Activated CD8-positive, alpha-beta memory T cell treated with anti-CD3 and anti-CD28 coated beads for 24 hours (primary cell): ENCODE data around the gene DNAH11.
"Not testable (repeated sequence)": the region's sequence is repeated elsewhere in the genome, so short reads cannot be mapped to it uniquely, and the experiment has no call there.

Experiments
- DNase-seq: peaks from one replicate; pipeline ENCODE4 v3.0.0-alpha.2; 2020

Gene DNAH11

GRCh38 chr7:21730399-21730798 lies 187.6 kb downstream of the DNAH11 start:
- DNase-seq, result no peak

GRCh38 chr7:21731977-21732376 lies 189.1 kb downstream of the DNAH11 start:
- no peak for DNase-seq

- not testable (repeated sequence) for DNase-seq
Observed at GRCh38 chr7:21732956-21733355, 190.1 kb downstream of the DNAH11 start.

- no peak for DNase-seq
Observed at GRCh38 chr7:21733837-21734236, 191.0 kb downstream of the DNAH11 start.

DNA sequence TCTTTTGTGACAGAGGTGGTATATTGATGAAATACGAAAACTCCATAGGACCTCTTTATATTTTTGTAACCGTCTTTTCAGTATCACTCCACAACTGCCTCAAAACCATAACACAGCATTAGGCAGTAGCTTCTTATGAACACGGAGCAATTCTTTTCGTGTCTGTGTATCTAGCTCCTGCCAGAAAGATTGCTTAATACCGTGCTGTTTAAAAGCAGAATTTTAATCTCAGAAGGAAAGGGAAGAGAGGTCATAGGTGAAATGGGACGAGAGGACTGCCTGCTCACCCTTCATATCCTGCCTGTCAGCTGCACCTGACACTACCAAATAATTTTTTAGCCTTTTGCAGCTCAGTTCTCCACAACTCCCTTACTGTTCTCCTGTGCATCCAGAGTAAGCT lies 200.7 kb downstream of the DNAH11 start:
- DNase-seq, result no peak

DNA sequence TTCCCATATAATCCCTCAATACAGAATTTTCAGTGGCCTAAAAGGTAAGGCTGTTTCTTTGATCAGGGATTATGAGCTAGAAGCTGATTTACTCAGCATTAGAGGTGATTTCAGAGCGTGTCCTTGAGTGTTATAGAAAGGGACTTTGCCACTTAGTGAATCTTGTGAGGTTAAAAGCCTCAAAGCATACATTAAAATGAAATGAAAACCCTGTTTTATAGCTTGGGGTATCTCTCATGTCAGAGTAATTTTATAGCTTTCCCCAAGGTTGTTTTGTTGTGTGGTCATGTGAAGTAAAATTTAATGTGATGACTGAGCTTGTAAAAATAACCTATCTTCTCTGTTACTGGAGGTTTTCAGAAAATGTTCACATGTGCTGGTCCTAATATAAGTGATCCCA lies 204.1 kb downstream of the DNAH11 start:
- no peak for DNase-seq

GRCh38 chr7:21747806-21748205 lies 205.0 kb downstream of the DNAH11 start:
- DNase-seq, result no peak

DNA sequence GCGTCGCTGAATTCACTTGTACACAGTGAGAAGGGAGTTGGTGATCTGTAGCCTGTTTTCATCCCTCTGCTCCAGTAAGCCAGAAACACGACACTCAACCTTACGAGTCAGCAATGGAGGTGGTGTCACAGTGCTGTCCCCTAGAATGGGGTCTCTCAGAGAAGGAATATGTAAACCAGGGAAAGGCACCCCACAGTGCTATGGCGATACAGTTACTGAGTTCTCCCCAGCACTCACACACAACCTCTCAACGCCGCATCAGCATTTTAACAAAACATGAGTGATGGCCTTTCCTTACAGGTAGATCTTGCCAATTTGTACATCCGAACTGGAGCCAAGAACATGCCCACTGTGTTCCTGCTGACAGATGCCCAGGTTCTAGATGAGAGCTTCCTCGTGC lies 206.5 kb downstream of the DNAH11 start:
- no peak for DNase-seq

- DNase-seq, result no peak
Observed at GRCh38 chr7:21753071-21753470, 210.2 kb downstream of the DNAH11 start.

DNA sequence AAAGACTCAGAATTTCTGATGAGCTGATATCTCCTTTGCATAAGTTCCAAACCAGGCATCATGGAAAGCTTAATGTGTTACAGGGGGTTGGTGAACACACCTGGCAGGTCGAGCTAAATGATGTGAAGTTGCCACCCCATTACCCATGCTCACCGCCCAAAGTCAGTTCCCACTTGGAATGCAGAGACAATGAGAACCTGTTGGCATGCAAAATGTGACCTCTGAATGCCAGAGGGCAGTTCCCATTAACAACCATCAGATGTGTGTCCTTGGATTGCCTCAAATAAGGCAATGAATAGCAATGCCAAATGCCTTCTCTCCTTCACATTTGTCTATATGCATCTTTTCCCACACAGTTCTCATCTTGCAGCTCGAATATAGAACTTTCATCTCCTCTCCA lies 212.1 kb downstream of the DNAH11 start:
- DNase-seq, result no peak

DNA sequence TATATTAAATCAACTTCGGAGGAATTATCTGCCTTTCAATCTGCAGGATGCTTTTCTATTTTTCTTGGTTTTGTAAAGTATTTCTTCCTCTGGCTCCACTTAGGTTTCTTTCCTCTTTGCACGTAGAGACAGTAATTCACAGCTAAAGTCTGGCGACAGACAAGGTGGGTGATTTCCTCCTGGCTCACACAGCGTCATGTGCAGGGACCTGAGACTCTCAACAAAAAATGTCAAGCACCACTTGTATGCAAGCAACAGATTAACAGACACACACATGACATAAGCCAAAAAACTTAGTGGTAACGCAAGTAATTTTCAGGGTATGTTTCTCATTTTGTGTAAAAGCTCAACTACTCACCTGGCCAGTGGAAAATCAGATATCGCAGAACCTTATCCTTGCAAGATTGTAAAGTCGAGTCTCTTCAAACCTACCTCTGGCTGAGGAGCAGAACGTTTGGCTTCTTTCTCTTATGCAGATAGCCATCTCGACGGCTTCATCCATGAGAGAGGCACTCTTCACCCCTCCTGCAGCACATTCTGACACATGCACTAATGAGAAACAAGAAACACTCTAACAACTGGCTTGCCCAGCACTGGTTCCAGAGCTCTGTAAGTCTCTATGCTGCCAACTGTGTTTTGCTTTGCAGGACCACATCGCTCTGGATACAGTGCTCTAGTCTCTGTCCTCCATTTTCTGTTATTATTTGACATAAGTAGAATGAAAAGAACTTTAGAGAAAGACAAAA lies 214.9 kb downstream of the DNAH11 start:
- no peak for DNase-seq

GRCh38 chr7:21758286-21758685 lies 215.4 kb downstream of the DNAH11 start:
- DNase-seq, result no peak

DNA sequence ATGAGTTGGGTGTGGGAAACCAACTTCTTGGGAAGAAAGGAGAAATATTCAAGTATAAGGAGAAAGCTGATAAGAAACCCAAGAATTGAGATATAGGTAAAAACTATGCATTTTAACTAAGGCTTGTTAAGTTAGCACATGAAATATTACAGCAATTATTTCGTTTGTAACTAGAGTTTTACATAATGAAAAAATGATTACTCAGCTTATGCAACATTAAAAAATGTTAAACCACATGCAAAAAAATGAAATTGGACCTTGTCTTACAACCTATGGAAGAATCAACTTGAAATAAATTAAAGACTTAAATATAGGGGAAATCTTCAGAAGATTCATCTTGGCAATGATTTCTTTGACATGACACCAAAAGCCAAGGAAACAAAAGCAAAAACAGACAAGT lies 219.6 kb downstream of the DNAH11 start:
- DNase-seq, result no peak

- no peak for DNase-seq
Observed at GRCh38 chr7:21763818-21764217, 221.0 kb downstream of the DNAH11 start.

- DNase-seq, result no peak
Observed at GRCh38 chr7:21766218-21766617, 223.4 kb downstream of the DNAH11 start.

GRCh38 chr7:21767300-21767900 lies 224.6 kb downstream of the DNAH11 start:
- DNase-seq, result no peak

- no peak for DNase-seq
Observed at GRCh38 chr7:21768279-21768678, 225.4 kb downstream of the DNAH11 start.

DNA sequence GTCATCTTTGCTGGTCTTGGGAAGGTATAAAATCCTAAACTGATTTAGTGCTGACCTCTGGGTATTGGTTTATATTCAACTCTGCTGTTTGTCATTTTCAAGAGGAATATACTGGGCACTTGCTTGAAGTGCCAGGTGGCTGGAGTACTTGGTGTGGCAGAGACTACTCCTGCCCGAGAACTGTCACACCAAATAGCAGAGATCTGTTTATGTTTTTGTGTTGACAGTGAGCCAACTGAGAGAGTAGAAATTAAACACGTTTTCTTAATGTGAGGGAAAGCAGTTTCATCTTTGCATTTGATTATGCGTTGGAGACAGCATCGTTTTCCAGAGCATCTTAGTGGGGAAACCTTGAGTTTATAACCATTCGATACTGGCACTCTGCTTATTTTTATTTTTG lies 228.4 kb downstream of the DNAH11 start:
- DNase-seq, result no peak

DNA sequence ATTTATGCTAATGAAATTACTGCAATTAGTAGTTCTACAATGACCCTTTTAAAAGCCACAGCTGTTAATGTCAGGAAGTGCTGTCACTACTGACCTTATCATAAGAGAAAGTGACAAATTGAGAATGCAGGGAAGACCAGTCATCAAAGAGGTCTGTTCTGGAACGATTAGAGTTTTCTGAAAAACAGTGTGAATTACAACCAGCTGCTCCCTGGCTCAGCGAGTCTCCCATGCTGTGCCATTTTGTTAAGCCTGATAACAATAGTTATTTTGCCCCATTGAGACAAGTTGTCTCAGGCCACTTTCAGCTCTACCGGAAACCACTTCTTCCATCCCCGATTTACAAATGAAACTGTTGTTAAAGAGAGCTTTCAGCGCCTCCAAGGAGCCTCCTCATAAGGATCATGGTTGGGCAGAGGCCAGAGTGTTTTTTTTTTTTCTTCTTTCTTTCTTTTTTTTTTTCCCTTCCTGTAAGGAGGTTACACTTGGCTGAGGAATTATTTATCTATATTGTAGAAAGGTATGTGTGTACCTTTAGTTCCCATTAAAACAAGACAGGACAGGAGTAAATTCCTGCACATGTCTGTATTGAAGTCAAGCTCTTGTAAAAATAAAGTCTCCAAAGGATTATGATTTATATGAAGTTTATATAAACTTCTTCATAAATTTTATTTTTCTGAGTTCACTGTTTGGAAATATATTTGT lies 229.2 kb downstream of the DNAH11 start:
- DNase-seq, result no peak

GRCh38 chr7:21773326-21773725 lies 230.5 kb downstream of the DNAH11 start:
- DNase-seq, result no peak

GRCh38 chr7:21777921-21778320 lies 235.1 kb downstream of the DNAH11 start:
- no peak for DNase-seq

DNA sequence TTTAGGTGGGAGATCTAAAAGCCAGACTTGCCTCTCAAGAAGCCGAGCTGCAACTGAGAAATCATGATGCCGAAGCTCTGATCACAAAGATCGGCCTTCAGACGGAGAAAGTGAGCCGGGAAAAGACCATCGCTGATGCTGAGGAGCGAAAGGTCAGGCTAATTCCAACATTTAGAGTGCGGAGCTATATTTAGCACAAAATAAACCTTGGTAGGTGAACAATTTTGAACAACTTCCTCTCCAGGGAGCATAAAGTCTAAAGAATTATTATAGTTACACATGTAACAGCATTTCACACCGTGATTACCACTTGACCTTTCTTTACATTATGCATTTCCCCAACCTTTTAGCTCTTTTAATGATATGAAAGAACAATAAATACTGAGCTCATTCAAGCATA lies 236.1 kb downstream of the DNAH11 start:
- no peak for DNase-seq

DNA sequence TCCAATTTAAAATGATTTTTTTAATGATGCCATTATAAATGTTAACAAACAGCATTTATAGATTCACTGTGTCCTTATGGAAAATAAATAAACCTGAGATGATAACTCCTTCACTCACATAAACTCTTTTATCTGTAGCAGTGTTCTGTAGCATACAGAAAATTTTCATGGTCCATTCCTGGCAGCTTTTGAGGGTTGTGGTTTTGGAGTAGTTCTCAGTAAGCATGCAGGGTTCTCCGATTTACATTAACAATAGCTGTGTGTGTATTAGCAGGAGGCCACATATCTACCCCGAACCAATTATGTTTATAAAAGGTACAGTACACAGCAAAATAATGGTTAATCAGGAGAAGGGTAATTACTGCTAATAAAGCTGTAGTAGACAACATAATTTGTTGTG lies 240.2 kb downstream of the DNAH11 start:
- DNase-seq, result no peak

- no peak for DNase-seq
Observed at GRCh38 chr7:21784989-21785388, 242.2 kb downstream of the DNAH11 start.
